Astrocyte (in vitro differentiated cells and primary cell): ENCODE data around the gene ANKRD18A. TPM values are rescaled to one million over a fixed set of nuclear protein-coding genes. Genes with fewer than 3 reads are reported as not detected.

Experiments
- DNase-seq: peaks from one replicate; pipeline ENCODE4 v3.0.0-alpha.2; 2010; ENCODE audit warnings: low read depth
- FAIRE-seq: peaks from 2 replicates; lab custom pipeline; 2011; peaks lifted over from hg19 to GRCh38; lab: Jason Lieb, UNC
- H2AFZ ChIP-seq: 2 replicates; pipeline ENCODE4 v1.6.0; 2012; ENCODE audit warnings: low read depth, low read length, inconsistent platforms
- H3K27ac ChIP-seq: 2 replicates; pipeline ENCODE4 v1.5.1; 2011; ENCODE audit warnings: low read depth, low read length, inconsistent platforms
- H3K27me3 ChIP-seq: 2 replicates; pipeline ENCODE4 v1.6.0; 2011; ENCODE audit warnings: low read length, inconsistent platforms; ENCODE audit not compliant: insufficient read depth
- H3K36me3 ChIP-seq: 2 replicates; pipeline ENCODE4 v1.5.1; 2011; ENCODE audit warnings: low read length, inconsistent platforms; ENCODE audit not compliant: insufficient read depth
- H3K4me1 ChIP-seq: 2 replicates; pipeline ENCODE4 v1.5.1; 2011; ENCODE audit warnings: low read length, inconsistent platforms; ENCODE audit not compliant: insufficient read depth
- H3K4me2 ChIP-seq: 2 replicates; pipeline ENCODE4 v1.6.0; 2012; ENCODE audit warnings: low read length, inconsistent platforms
- H3K4me3 ChIP-seq: 2 replicates; pipeline ENCODE4 v1.5.1; 2011; ENCODE audit warnings: low read depth, mild to moderate bottlenecking, low read length, inconsistent platforms; ENCODE audit not compliant: insufficient read depth
- H3K79me2 ChIP-seq: 2 replicates; pipeline ENCODE4 v1.6.0; 2012; ENCODE audit warnings: mild to moderate bottlenecking, low read length, inconsistent platforms; ENCODE audit not compliant: insufficient read depth
- H3K9ac ChIP-seq: 2 replicates; pipeline ENCODE4 v1.6.0; 2012; ENCODE audit warnings: mild to moderate bottlenecking, low read length, inconsistent platforms
- H3K9me3 ChIP-seq: 2 replicates; pipeline ENCODE4 v1.5.1; 2012; ENCODE audit warnings: low read depth, mild to moderate bottlenecking, low read length, inconsistent platforms; ENCODE audit not compliant: insufficient read depth
- H4K20me1 ChIP-seq: 2 replicates; pipeline ENCODE4 v1.6.0; 2012; ENCODE audit warnings: low read length, inconsistent platforms; ENCODE audit not compliant: insufficient read depth
- H3K27ac Mint-ChIP-seq: one replicate; pipeline ENCODE4 v1.8.0; 2021; ENCODE audit warnings: mild to moderate bottlenecking, mixed read lengths; ENCODE audit not compliant: unreplicated experiment
- H3K27me3 Mint-ChIP-seq: one replicate; pipeline ENCODE4 v1.8.0; 2021; ENCODE audit warnings: low read depth, mixed read lengths; ENCODE audit not compliant: unreplicated experiment
- H3K36me3 Mint-ChIP-seq: one replicate; pipeline ENCODE4 v1.8.0; 2021; ENCODE audit warnings: low read depth, mixed read lengths; ENCODE audit not compliant: unreplicated experiment
- H3K4me1 Mint-ChIP-seq: one replicate; pipeline ENCODE4 v1.8.0; 2021; ENCODE audit warnings: low read depth, mixed read lengths; ENCODE audit not compliant: unreplicated experiment
- H3K4me3 Mint-ChIP-seq: one replicate; pipeline ENCODE4 v1.8.0; 2021; ENCODE audit warnings: mild to moderate bottlenecking, moderate library complexity, mixed read lengths; ENCODE audit not compliant: unreplicated experiment
- H3K9me3 Mint-ChIP-seq: one replicate; pipeline ENCODE4 v1.8.0; 2021; ENCODE audit warnings: mild to moderate bottlenecking, mixed read lengths; ENCODE audit not compliant: unreplicated experiment
- CTCF ChIP-seq: IDR thresholded peaks from 2 replicates; pipeline ENCODE4 v1.5.1; 2011; ENCODE audit warnings: low read depth, mild to moderate bottlenecking, inconsistent platforms, low read length, moderate library complexity; ENCODE audit not compliant: insufficient read depth
- EZH2 ChIP-seq: IDR thresholded peaks from 2 replicates; pipeline ENCODE4 v1.6.1; 2012; ENCODE audit warnings: mild to moderate bottlenecking, low read length, inconsistent platforms; ENCODE audit not compliant: insufficient read depth
- total RNA-seq: library from RNA; stranded (reverse); gene quantifications from 2 replicates; pipeline ENCODE4 v1.2.1, GENCODE V29; 2021

Gene ANKRD18A
- total RNA-seq, 1 donor from 2014 or later: 11.7 TPM

- H2AFZ ChIP-seq: no peak overlapping the region
- DNase-seq (no peak), FAIRE-seq (no peak)
- TF ChIP-seq CTCF (no peak), EZH2 (no peak)
- Mint-ChIP-seq H3K27me3 (peaks cover 5% of the 10 kb centered on the region), H3K27ac (no peak overlapping the region), H3K9me3 (no peaks in the 10 kb centered on the region), H3K36me3 (no peaks in the 10 kb centered on the region), H3K4me3 (no peak overlapping the region), H3K4me1 (no peaks in the 10 kb centered on the region)
- no peaks in the 10 kb centered on the region for H3K27me3 ChIP-seq
- no peak overlapping the region for H3K4me3 ChIP-seq
- H3K9ac ChIP-seq: no peak overlapping the region
- H3K4me2 ChIP-seq: no peak overlapping the region
- no peaks in the 10 kb centered on the region for H3K9me3 ChIP-seq
- no peaks in the 10 kb centered on the region for H4K20me1 ChIP-seq
- no peak overlapping the region for H3K27ac ChIP-seq
- no peaks in the 10 kb centered on the region for H3K36me3 ChIP-seq
- no peaks in the 10 kb centered on the region for H3K79me2 ChIP-seq
- no peaks in the 10 kb centered on the region for H3K4me1 ChIP-seq
Measured at GRCh38 chr9:38638881-38639576, 18.6 kb upstream of the ANKRD18A start.

DNA sequence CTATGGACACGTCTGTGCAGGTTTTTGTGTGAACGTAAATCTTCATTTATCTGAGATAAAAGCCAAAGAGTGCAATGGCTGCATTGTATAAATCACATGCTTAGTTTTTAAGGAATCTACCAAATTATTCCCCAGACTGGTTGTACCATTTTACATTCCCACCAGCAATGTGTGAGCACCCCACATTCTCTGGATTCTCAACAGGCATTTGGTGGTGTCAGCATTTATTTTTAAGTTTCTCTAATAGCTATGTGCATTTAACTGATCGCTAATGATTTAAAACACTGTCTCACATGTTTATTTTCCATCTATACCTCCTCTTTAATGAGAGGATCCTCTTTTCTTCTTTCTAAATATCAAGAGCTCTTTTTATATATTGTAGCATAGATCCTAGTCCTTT lies 13.9 kb upstream of the ANKRD18A start:
- Histone ChIP-seq H2AFZ (no peak overlapping the region), H3K4me1 (no peaks in the 10 kb centered on the region), H3K27ac (no peak overlapping the region), H3K79me2 (no peaks in the 10 kb centered on the region), H3K4me3 (no peak overlapping the region), H3K4me2 (no peak overlapping the region), H3K9ac (no peak overlapping the region), H3K9me3 (no peaks in the 10 kb centered on the region), H3K27me3 (no peaks in the 10 kb centered on the region), H4K20me1 (no peaks in the 10 kb centered on the region), H3K36me3 (no peaks in the 10 kb centered on the region)
- H3K36me3 Mint-ChIP-seq: no peaks in the 10 kb centered on the region
- H3K27me3 Mint-ChIP-seq: no peaks in the 10 kb centered on the region
- FAIRE-seq (no peak), DNase-seq (no peak)
- TF ChIP-seq EZH2 (no peak), CTCF (no peak)
- no peaks in the 10 kb centered on the region for H3K4me1 Mint-ChIP-seq
- H3K9me3 Mint-ChIP-seq: no peaks in the 10 kb centered on the region
- H3K4me3 Mint-ChIP-seq: no peak overlapping the region
- H3K27ac Mint-ChIP-seq: no peak overlapping the region

- no peak overlapping the region for H3K4me2 ChIP-seq
- H3K4me3 ChIP-seq: no peak overlapping the region
- TF ChIP-seq EZH2 (no peak), CTCF (no peak)
- H3K9ac ChIP-seq: no peak overlapping the region
- Mint-ChIP-seq H3K27me3 (no peaks in the 10 kb centered on the region), H3K36me3 (no peaks in the 10 kb centered on the region), H3K4me3 (no peak overlapping the region), H3K27ac (no peak overlapping the region), H3K4me1 (no peaks in the 10 kb centered on the region), H3K9me3 (peaks cover 6% of the 10 kb centered on the region)
- H3K79me2 ChIP-seq: no peaks in the 10 kb centered on the region
- FAIRE-seq (no peak), DNase-seq (no peak)
- no peak overlapping the region for H3K27ac ChIP-seq
- no peaks in the 10 kb centered on the region for H3K36me3 ChIP-seq
- no peak overlapping the region for H2AFZ ChIP-seq
- no peaks in the 10 kb centered on the region for H4K20me1 ChIP-seq
- H3K4me1 ChIP-seq: no peaks in the 10 kb centered on the region
- H3K9me3 ChIP-seq: peaks cover 2% of the 10 kb centered on the region
- no peaks in the 10 kb centered on the region for H3K27me3 ChIP-seq
Measured at GRCh38 chr9:38629511-38629910, 9.1 kb upstream of the ANKRD18A start.
